HL-60/S4 (cell line): ENCODE results near the gene C16orf90.

Experiments used
- in situ Hi-C: fragments of 300-500 bp; cut with MboI; formaldehyde crosslinking; loops from 2 replicates; pipeline ENCODE4 v1.14.3; 2022; ENCODE audit warnings: low sequenced_read_pairs

Gene C16orf90

DNA sequence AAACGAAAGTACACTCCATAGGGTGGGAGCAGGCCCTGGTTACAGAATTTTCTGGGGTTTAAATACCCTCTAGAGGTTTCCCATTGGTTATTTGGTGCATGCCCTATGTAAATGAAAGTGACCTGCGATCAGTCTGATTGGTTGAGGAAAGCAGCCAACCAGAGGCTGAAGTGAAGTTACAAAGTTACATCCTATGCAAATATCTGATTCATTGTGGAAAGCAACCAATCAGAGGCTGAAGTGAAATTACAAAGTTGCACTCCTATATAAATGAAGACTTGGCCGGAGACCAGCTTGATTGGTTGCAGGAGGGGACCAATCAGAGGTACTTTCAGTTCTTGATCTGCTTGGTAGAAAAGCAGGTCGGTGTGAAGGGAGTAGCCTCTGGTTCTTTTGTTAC, 27.4 kb downstream of the C16orf90 start:
- in situ Hi-C loops = no loop called here

DNA sequence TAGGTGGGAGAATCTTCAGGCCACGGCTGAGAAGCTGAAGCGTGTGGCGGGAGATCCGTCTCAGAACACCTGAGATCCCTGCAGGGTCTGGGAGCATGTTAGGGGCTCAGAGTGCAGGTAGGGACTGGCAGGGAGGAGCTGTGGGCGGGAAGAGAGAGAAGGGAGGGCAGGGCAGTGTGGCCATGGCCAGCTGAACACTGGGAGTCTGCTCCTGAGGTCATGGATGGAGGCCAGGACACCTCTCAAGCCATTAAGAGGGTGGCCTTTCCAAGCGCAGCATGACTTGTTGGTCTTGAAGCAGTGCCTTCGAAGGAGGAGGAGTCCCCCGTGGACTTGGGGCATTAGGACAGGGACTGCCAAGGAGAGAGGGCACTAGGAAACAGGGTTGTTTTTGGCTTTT, 28.1 kb downstream of the C16orf90 start:
- in situ Hi-C loops = no loop called here

GRCh38 chr16:3465911-3466584, 29.2 kb downstream of the C16orf90 start:
- in situ Hi-C loops = no loop called here

GRCh38 chr16:3465301-3465700, 30.0 kb downstream of the C16orf90 start:
- in situ Hi-C loops = no loop called here

GRCh38 chr16:3461151-3461550, 34.1 kb downstream of the C16orf90 start:
- in situ Hi-C loops = no loop called here

DNA sequence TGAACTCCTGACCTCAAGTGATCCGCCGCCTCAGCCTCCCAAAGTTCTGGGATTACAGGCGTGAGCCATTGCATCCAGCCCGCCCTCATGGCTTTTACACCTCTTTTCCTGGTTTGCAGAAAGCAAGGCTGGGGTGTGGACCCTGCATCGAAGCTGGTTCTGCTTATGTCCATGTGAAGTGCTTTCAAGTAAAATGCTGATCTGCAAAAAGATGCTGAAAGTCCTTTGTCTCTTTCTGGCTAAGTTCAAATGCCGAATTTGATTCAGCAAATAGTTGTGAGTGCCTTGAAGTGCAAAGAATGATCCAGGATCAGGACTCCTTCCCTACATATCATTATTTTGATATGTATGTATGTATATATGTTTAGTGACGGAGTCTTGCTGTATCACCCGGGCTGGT, 34.7 kb downstream of the C16orf90 start:
- in situ Hi-C loops = no loop called here

DNA sequence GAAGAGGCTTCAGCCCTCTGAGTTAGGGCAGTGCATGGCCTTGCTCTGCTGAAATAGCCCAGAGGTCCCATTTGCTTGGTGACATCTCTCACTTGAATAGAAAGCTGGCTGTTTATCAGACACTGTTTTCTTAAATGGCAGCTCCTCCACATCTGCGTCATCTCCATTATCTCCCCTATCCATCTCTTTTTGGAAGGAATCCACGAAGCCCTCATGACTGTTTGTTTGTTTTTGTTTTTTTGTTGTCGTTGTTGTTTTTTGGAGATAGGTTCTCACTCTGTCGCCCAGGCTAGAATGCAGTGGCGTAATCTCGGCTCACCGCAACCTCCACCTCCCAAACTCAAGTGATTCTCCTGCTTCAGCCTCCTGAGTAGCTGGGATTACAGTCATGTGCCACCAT, 35.2 kb downstream of the C16orf90 start:
- in situ Hi-C loops = no loop called here

DNA sequence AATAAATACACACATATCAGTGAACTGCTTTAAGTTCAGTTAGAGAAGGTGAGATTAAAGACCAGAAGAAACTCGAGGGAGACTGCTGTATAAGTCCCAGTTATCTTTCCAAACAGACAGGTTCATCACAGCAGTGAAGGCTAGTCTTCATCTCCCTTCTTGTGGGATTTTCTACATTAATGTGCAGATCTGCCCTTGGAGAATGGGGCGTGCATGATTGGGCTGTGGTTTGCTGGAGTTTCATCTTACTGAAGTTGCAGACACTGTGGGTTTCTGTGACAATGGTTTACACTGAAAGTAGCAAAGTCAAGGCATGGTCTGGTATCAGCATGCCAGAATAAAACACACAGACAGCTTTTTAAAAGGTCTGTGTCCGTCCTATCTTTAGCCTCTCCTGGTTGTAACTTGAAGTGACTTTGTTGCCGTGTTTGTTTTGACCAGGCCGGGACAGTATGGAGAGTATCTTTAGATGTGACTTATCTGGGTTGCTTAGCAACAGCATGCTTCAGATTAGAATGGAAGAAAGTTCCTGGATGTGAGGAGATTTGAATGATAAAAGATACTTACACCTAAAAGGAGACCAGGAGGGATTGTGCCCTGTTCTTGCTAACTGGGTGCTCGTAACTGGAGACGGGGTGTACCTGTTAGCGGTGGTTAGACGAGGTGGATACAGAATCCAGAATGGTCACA, 35.7 kb downstream of the C16orf90 start:
- in situ Hi-C loops = no loop called here

GRCh38 chr16:3458852-3459361, 36.4 kb downstream of the C16orf90 start:
- in situ Hi-C loops = no loop called here

DNA sequence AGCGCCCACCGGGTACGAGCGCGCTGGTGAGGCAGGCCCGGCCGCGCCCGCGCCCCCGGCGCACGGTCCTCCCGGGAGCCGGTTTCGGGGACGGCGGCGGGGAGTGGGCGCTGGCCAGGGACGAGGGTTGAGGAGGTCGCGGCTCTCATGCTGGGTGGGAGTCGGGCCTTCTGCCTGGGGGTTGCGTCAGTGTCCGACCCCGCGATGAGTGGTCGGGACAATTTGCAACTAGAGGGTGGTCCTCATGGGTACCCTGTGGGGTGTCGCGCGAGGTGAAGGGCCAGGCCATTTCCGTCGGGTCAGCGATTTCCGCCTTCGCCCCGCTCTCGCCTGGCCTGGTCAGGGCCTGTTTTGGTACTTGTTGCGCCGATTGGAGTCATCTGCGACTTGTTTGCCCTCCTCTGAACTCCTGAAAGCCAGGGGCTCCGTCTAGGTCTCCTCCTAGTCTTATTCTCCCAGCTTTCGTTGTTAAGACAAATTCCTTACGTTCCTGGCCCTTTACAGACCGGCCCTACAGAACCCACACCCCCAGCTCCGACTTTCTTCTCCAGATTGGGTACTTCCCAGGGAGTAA, 36.9 kb downstream of the C16orf90 start:
- in situ Hi-C loops = no loop called here

GRCh38 chr16:3457434-3458252, 37.6 kb downstream of the C16orf90 start:
- in situ Hi-C loops = no loop called here

GRCh38 chr16:3454631-3455147, 40.6 kb downstream of the C16orf90 start:
- in situ Hi-C loops = no loop called here

DNA sequence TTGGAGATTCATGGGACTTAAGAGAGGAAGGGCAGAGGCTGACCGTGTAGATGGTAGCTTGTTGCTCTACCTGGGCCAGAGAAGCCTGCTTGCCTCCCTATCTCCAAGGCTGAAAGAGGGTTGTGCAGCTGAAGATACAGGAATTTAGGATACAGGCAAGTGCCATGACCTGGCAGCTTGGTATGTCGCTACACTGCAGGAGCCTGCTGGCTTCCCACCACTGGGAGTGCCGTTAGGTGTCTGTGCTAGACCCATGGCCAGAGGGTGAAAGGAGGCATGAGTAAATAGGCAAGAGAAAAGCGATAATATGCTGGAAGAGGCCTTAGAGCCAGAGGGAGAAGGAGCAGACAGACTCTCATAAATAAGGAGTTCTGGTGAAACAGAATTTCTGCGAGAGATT, 41.2 kb downstream of the C16orf90 start:
- in situ Hi-C loops = no loop called here

DNA sequence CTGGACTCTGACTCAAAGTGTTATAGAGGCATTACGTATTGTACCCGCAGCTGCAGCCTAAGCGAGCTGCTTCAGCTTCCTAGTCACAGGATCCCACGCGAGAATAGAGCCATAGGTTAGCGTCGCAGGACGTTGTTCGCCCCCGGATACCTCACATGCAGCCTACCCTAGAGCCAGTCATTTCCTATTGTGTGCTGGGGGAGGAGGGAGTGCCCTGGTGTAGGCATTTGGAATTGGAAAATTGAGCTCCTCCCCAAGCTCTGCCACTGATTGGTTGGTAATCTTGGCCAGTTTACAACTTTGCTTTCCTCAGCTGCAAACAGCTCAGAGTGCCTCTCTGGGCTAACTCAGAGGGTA, 51.3 kb downstream of the C16orf90 start:
- in situ Hi-C loops = no loop called here
